Nephron progenitor cell (in vitro differentiated cells): ENCODE measurements around the gene KATNBL1.
"Not testable (repeated sequence)": the region's sequence is repeated elsewhere in the genome, so short reads cannot be mapped to it uniquely, and the experiment has no call there.

Experiments used
- DNase-seq: peaks from one replicate; pipeline ENCODE4 v3.0.0; 2021
- H3K27ac Mint-ChIP-seq: 2 replicates; pipeline ENCODE4 v1.8.0; 2021; ENCODE audit warnings: mild to moderate bottlenecking, moderate library complexity, mixed read lengths
- H3K27me3 Mint-ChIP-seq: 2 replicates; pipeline ENCODE4 v1.8.0; 2021; ENCODE audit warnings: mild to moderate bottlenecking, low read depth, mixed read lengths; ENCODE audit not compliant: poor library complexity
- H3K36me3 Mint-ChIP-seq: 2 replicates; pipeline ENCODE4 v1.8.0; 2021; ENCODE audit warnings: low read depth, mixed read lengths
- H3K4me1 Mint-ChIP-seq: 2 replicates; pipeline ENCODE4 v1.8.0; 2021; ENCODE audit warnings: mixed read lengths
- H3K4me3 Mint-ChIP-seq: 2 replicates; pipeline ENCODE4 v1.8.0; 2021; ENCODE audit warnings: mild to moderate bottlenecking, moderate library complexity, mixed read lengths
- H3K9me3 Mint-ChIP-seq: 2 replicates; pipeline ENCODE4 v1.8.0; 2021; ENCODE audit warnings: mild to moderate bottlenecking, moderate library complexity, mixed read lengths
- TF ChIP-seq, protein P1 (sequence below): fragments of 200-600 bp; sonication (generic); IDR thresholded peaks from 2 replicates; pipeline ENCODE4 v1.5.0; 2021; ENCODE audit warnings: antibody characterized with exemption

KATNBL1 gene

DNA sequence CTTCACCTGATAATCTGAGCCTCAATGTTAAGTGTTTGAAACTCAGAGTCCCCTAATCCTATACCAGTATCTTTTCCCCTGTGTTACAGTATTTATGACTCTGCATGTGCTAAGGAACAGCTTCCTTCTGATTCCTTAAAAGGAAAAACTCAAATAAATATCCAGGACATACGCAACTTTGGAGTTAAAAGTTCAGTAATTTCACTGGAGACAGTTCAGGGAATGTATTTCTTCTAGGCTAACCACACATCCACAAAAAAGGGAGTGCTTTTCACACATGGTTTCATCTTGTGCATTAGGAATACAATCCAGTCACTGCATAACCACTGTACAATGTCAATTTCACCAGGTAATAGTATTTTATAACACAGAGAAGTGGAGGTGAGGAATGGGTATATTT is 77.0 kb downstream of the KATNBL1 start:
- H3K9me3 Mint-ChIP-seq = no peaks in the 10 kb centered on the region
- H3K4me1 Mint-ChIP-seq = no peaks in the 10 kb centered on the region
- TF ChIP-seq, protein P1, sequence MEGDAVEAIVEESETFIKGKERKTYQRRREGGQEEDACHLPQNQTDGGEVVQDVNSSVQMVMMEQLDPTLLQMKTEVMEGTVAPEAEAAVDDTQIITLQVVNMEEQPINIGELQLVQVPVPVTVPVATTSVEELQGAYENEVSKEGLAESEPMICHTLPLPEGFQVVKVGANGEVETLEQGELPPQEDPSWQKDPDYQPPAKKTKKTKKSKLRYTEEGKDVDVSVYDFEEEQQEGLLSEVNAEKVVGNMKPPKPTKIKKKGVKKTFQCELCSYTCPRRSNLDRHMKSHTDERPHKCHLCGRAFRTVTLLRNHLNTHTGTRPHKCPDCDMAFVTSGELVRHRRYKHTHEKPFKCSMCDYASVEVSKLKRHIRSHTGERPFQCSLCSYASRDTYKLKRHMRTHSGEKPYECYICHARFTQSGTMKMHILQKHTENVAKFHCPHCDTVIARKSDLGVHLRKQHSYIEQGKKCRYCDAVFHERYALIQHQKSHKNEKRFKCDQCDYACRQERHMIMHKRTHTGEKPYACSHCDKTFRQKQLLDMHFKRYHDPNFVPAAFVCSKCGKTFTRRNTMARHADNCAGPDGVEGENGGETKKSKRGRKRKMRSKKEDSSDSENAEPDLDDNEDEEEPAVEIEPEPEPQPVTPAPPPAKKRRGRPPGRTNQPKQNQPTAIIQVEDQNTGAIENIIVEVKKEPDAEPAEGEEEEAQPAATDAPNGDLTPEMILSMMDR = no peak
- H3K4me3 Mint-ChIP-seq = no peak overlapping the region
- peaks cover under 1% of the 10 kb centered on the region for H3K36me3 Mint-ChIP-seq
- no peak for DNase-seq
- H3K27me3 Mint-ChIP-seq = no peaks in the 10 kb centered on the region
- no peak overlapping the region for H3K27ac Mint-ChIP-seq

DNA sequence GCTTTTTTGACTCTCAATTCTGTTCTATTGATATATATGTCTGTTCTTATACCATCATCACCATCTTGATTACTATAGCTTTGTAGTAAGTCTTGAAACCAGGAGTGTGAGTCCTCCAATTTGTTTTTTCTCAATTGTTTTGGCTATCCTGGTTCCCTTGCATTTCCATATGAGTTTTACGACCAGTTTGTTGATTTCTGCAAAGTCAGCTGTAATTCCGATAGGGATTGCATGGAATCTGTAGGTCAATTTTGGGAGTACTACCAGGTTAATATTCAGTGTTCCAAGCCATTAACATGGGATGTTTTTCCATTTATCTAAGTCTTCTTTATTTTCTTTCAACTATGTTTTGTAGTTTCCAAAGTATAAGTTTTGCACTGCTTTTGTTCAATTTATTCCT is 81.0 kb downstream of the KATNBL1 start:
- peaks cover 17% of the 10 kb centered on the region for H3K4me1 Mint-ChIP-seq
- H3K9me3 Mint-ChIP-seq = no peaks in the 10 kb centered on the region

DNA sequence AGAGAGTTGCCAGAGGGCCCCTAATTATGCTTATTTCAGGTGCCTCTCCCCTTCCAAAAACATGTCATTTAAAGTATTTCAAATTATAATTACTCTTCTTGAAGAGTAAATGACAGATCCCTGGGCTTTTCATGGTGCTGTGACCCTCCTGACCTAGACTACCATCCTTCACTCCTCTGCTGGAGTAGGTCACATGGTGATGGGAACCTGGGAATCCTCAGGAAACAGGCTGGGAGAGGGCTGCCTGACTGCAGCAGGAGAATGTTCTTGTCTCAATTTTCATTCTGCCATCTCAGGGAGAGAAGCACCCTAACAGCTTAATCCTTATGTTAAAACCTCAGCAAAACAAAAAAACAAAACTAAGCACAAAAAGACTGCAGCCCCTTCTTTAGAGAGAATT is 83.4 kb downstream of the KATNBL1 start:
- no peak for DNase-seq
- H3K9me3 Mint-ChIP-seq = peaks cover 8% of the 10 kb centered on the region
- no peak overlapping the region for H3K4me3 Mint-ChIP-seq
- TF ChIP-seq, protein P1 = no peak
- no peaks in the 10 kb centered on the region for H3K36me3 Mint-ChIP-seq
- peak overlapping the region; percentile 50 for H3K27ac Mint-ChIP-seq
- no peaks in the 10 kb centered on the region for H3K27me3 Mint-ChIP-seq
- peaks cover 17% of the 10 kb centered on the region for H3K4me1 Mint-ChIP-seq

More for the DNA sequence above, 81.0 kb downstream of the KATNBL1 start:
- DNase-seq = no peak
- Mint-ChIP-seq H3K36me3 (no peaks in the 10 kb centered on the region), H3K4me3 (no peak overlapping the region), H3K27ac (no peak overlapping the region), H3K27me3 (no peaks in the 10 kb centered on the region)
- TF ChIP-seq, protein P1 = no peak

DNA sequence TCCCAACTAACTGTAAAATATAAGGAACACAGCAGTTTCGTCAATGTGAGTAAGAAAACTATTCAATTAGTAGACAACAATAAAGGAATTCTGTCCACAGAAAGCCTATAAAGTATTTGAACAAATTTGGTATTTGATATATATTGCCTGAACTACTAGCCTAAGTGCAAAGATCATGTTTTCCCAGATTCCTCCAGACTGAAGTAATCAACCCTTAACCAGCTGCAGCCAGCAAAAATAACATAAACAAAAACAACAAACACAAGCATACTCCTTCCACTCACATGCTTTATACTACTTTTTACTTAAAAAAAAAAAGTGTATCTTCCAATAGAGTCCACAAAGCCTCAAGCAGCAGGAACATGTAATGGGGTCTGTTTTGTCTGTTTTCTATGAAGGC is 84.0 kb downstream of the KATNBL1 start:
- Mint-ChIP-seq H3K4me1 (peaks cover 17% of the 10 kb centered on the region), H3K27ac (no peak overlapping the region), H3K27me3 (no peaks in the 10 kb centered on the region), H3K9me3 (peaks cover 14% of the 10 kb centered on the region), H3K36me3 (no peaks in the 10 kb centered on the region), H3K4me3 (no peak overlapping the region)
- DNase-seq = no peak
- TF ChIP-seq, protein P1 = no peak

DNA sequence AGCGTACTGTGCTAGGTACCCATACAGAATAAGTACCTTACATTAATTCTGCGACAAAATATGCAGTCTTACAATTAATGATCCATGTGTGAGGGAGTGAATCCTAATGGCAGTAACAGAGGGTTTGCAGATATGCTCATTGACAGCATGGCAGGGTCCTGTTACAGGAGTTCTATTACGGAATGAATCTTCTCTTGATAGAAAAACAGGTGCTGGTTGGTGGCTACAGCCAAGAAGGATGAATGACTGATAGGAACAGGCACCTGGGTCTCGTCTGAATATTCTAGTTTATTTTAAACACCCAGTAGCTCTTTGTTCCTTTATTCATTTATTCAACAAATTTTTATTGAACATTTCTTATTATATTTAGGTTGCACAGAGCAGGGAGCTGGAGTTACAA is 85.2 kb downstream of the KATNBL1 start:
- Mint-ChIP-seq H3K27me3 (no peaks in the 10 kb centered on the region), H3K27ac (no peak overlapping the region), H3K9me3 (peaks cover 15% of the 10 kb centered on the region)

DNA sequence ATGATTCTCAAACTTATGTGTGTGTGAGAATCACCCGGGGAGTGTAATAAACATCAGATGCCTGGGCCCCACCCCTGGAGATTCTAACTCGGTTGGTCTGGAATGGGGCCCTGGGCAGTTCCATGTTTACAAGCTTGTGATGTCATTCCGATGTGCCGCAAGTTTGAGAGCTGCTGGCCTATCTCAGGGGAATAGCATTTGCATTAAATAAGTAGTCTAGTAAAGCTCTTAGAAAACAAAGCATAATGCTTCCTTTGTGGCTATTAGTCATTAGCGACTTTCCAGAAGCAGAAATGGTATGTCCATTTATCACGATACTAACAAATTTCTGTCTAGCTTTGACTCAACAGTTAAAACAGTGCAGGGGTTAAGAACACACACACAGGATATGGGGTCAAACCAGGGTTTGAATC is 87.1 kb downstream of the KATNBL1 start:
- H3K9me3 Mint-ChIP-seq = peaks cover 15% of the 10 kb centered on the region
- H3K36me3 Mint-ChIP-seq = no peaks in the 10 kb centered on the region
- H3K4me3 Mint-ChIP-seq = no peak overlapping the region
- no peak for DNase-seq
- H3K27me3 Mint-ChIP-seq = no peaks in the 10 kb centered on the region
- peaks cover 17% of the 10 kb centered on the region for H3K4me1 Mint-ChIP-seq
- TF ChIP-seq, protein P1 = no peak
- no peak overlapping the region for H3K27ac Mint-ChIP-seq

More for the DNA sequence above, 85.2 kb downstream of the KATNBL1 start:
- Mint-ChIP-seq H3K4me1 (peaks cover 17% of the 10 kb centered on the region), H3K4me3 (no peak overlapping the region), H3K36me3 (no peaks in the 10 kb centered on the region)
- TF ChIP-seq, protein P1 = no peak
- DNase-seq = no peak

DNA sequence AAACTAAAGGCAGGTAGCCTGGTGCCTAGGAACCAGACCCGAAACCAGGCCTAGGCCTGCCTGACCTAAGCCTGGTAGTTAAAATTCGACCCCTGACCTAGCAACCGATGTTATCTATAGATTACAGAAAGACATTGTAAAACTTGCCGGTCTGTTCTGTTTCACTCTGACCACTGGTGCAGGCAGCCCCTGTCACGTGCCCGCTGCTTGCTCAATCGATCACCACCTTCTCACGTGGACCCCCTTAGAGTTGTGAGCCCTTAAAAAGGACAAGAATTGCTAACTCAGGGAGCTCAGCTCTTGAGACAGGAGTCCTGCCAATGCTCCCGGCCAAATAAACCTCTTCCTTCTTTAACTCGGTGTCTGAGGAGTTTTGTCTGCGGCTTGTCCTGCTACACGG is 88.1 kb downstream of the KATNBL1 start:
- H3K27me3 Mint-ChIP-seq = not testable (repeated sequence)

DNA sequence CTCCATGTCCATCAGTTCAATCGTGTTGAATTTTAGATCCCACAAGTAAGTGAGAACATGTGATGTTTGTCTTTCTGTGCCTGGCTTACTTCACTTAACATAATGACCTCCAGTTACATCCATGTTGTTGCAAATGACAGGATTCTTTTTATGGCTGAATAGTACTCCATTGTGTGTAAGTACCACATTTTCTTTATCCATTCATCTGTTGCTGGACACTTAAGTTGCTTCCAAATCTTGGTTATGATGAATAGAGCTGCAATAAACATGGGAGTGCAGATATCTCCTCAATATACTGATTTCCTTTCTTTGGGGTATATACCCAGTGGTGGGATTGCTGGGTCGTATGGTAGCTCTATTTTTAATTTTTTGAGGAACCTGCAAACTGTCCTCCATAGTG is 89.5 kb downstream of the KATNBL1 start:
- not testable (repeated sequence) for H3K36me3 Mint-ChIP-seq, H3K4me3 Mint-ChIP-seq
- H3K9me3 Mint-ChIP-seq = peaks cover 15% of the 10 kb centered on the region

More for the DNA sequence above, 88.1 kb downstream of the KATNBL1 start:
- H3K36me3 Mint-ChIP-seq, H3K27ac Mint-ChIP-seq, H3K4me3 Mint-ChIP-seq, DNase-seq: not testable (repeated sequence)
- peaks cover 15% of the 10 kb centered on the region for H3K9me3 Mint-ChIP-seq
- peaks cover 12% of the 10 kb centered on the region for H3K4me1 Mint-ChIP-seq

More for the DNA sequence above, 89.5 kb downstream of the KATNBL1 start:
- H3K4me1 Mint-ChIP-seq, H3K27ac Mint-ChIP-seq, H3K27me3 Mint-ChIP-seq, DNase-seq: not testable (repeated sequence)
